HuH-7.5 (cell line): ENCODE measurements around the gene KCNQ5.

ENCODE experiments used
- DNase-seq: peaks from one replicate; pipeline ENCODE4 v3.0.0; 2011; ENCODE audit warnings: low spot score

The KCNQ5 gene

DNA sequence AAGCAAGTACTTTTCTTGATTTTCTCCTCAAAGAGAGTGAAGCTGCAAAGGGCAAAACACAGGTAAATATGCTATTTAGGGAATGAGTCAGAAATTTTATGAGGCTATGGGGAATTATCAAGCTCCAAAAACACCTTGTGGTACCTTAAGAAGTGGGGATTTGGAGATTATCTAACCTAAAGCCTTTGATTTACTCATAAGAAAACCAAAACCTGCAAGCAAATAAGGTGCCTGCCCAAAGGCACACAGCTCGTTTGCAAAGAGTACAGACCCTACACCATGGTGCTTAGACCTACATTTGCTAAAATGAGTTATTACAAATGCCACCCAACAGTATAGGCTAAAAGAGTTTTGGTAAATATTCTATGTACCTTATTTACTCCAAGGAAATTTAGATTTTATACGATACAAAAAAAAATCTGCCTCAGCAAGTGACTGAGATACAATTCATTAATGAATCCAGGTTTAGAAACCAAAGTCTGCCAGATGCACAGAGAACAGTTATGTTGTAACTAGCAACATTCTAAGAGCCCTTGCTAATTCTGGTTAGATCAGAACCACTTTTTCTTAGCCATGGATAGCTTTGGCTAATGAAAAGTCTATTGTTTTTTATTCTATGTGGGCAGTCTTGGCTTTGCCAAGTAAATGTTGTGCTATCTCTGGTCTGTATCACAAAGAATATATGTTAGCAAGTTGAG lies 501.9 kb downstream of the KCNQ5 start:
- no peak for DNase-seq

DNA sequence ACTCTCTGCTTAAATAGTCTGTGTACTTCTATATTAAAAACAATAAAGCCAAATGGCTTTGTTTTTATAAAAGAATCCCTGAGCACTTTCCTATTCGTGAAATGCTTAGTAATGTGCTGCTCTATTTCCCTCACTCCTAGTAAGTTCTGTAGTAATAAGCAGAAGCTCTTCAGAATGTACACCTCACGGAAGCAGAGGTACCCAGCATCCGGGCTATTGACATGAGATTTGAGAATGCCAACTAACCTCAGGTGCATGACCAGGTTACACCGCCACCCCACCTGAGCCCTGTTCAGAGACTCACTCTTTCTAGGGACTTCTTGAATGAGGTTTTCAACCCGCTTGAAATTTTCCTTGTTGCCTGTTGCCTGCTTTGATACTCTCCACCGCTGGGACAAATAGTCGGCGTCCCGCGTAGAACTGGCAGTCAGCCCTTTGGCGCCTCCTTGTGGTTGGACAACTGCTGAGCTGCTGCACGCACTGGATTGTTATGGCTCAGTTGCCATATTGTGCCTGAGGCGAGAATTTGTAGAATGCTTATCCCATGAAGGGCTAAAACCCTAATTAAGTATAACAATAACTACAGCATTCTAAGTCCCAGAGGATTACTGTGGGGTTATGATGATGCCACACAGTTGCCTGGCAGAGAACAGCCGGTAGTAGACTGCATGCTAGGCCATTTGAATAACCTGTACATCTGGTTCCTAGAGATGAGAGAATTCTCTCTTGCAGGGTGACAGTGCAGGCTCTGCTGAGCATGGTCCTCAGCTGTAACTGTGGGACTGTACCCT lies 508.0 kb downstream of the KCNQ5 start:
- peak; percentile 53 for DNase-seq

DNA sequence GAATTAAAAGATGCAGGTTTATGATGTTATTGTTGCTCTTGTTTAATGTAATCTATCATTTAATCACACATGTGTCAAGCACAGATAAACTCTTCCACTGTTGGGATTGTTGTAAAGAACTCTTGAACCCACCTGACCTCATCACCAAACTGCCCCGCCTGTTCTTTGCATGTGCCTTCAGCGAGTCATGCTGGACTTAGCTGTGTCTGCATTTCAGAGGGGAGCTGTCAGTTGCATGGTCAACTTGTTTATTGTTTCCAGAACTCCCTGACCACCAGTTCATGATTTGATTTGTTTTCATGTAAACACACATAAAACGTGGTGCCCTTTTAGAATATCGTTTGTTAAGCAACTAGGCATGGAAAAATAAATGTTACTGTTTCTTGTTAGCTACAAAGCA lies 509.8 kb downstream of the KCNQ5 start:
- DNase-seq: no peak

DNA sequence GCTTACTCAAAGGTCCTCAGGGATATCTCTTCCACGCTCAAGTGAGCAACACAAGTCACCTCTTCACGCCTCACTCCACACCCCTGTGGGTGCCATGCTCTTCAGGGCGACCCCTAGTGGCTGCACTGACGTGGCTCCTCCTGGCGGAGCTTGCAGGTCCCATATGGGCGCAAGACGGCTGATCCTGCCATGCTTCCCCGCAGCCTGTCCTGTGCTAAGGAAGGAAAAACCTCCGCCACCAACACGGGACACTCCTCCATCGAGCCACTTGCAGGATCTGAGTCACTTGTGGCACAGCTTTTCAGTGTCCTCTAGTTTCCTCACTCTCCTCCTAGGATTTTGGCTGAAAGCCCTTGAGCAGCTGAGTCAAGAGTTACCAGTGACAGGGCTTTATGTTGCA lies 512.7 kb downstream of the KCNQ5 start:
- DNase-seq: peak; percentile 34

DNA sequence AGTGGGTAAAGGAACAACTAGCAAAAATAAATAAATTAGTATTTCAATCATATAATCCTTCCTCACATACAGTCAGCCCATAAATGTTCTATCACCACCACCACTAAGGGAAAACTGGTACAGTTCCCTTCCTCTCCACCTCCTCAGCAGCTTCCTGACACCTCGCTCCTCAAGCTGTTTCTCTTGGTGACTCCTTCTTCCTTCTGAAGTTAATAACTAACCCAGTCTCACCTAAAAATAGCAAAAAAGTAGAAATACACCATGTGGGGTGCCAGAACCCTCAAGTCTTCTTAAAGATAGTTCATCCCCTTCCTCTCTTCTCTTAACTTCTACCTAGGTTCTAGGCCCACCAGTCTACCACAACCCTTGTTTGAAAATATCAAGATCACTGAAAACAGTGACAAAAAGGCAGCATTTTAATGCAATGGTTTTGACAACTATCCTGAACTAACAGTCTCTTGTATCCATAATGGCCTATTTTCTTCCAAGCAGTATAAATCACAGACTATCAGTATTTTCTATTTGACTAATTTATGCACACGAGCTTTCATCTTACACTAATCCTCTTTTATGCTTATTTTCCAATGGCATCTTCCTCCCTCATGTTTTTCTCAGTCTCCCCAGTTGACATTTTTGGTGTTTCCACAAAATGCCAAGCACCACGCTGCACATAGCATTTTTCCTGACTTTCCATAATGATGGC lies 518.0 kb downstream of the KCNQ5 start:
- DNase-seq: no peak

DNA sequence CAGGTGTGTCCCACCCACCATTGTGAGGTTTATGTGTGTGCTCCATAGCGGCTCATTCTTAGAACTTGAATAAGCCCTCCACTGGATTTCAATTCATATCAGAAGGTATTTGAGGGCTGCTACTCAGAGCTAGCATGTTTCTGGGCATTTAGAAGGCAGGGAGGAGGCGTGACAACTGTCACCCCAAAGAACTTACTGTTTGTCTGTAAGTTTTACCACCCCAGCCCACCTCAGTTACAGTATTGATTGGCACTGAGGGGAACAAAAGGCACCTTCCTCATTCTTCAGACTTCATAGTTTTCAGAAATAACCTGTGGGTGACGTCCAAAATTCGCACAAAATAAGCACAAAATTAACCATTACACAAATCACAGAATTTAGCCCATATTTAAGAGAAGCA lies 521.7 kb downstream of the KCNQ5 start:
- no peak for DNase-seq

DNA sequence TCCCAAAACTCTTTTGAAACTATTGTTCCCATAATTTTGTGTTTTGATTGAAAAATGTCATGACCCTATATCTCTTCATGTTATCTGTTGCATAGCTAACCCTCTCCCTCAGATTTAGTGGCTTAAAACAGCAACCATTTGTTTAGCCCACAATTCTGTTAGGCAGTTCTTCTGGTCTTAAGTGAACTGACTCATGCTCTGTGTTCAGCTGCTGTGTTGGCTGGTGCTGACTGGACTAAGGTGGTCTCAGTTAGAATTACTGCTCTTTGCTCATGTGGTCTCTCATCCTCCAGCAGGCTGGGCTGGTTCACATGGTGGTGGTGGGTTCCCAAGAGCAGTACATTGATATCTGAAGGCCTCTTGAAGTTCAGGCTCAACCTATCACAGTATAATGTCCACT lies 522.7 kb downstream of the KCNQ5 start:
- no peak for DNase-seq

DNA sequence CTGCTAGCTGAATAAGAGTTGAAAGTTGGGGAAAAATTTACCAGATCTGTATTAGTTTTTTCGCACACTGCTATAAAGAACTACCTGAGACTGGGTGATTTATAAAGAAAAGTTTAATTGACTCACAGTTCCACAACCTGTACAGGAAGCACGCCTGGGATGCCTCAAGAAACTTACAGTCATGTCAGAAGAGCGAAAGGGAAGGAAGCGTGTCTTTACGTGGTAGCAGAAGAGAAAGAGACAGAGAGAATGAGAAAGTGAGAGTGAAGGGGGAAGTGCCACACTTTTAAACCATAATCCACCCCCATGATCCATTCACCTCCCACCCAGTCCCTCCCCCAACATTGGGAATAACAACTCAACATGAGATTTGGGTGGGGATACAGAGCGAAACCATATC lies 523.8 kb downstream of the KCNQ5 start:
- DNase-seq: no peak

DNA sequence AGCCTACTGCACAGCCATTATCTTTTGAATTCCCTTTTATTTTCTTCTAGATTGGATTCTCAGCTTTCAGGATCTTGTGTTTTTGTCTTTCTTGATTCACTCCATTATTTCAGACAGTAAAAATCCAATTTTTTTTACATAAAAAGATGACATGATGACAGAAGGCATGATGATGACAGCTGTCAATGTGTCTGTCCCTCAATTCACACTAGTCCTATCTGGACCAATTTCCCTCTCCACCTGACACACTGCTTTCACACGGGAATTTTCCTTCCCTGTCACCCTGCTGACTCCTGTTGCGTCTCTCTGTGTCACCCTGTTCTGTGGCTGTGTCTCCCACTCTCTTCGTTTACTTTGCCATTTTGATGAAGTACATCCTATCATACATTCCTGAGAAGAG lies 529.9 kb downstream of the KCNQ5 start:
- DNase-seq: no peak

DNA sequence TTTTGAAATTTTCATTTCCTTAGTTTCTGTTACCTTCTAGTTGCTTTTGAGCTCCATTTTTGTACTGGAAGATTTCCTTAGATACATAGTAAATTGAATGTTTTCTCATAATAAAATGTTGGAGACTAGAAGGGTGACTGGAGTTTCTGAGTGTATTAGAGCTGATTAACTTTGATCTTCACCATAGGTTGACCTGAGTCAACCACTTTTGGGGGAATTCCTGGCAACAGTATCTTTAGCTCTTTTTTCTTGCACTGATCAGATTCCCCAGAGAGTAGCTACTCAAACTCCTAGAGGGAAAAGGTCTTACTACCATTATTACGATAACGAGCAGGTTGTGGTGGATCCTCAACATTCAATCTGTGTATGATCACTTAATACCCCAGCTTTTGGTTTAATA lies 530.7 kb downstream of the KCNQ5 start:
- no peak for DNase-seq

DNA sequence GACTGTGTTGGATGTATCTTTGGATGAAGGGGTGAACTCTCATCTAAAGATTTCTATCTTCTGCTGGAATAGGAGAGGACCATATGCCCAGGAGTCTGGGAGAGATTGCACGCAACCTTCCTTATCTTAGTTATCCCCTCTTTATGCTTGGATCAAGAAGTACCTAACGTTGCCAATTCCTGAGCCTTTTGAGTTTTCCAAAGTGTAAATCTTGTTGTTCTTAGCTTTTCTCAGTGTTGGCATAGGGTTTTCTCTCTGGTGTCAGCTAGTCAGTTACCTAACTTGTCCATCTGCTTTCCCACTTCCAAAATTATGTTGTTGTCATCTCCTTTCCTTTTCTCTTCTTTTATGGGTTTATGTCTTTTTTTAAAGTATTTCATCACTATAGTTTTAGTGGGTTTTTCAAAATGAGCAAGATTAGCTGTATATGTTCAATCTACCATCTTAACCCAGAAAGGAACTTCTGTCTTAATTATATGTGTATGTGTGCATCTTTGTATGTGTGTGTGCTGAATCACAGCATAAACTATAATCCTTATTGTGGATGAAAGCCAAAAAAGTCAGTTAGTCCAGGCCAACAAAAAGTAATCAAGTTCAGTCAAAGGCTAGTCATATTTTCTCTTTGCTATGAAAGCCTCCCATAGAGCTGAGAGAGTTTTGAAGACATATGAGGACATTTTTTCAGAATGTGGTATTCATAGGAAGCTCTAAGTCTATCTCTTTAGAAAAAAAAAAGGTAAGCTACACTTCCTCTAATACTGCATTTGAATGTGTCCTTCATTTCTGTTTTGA lies 531.3 kb downstream of the KCNQ5 start:
- no peak for DNase-seq

DNA sequence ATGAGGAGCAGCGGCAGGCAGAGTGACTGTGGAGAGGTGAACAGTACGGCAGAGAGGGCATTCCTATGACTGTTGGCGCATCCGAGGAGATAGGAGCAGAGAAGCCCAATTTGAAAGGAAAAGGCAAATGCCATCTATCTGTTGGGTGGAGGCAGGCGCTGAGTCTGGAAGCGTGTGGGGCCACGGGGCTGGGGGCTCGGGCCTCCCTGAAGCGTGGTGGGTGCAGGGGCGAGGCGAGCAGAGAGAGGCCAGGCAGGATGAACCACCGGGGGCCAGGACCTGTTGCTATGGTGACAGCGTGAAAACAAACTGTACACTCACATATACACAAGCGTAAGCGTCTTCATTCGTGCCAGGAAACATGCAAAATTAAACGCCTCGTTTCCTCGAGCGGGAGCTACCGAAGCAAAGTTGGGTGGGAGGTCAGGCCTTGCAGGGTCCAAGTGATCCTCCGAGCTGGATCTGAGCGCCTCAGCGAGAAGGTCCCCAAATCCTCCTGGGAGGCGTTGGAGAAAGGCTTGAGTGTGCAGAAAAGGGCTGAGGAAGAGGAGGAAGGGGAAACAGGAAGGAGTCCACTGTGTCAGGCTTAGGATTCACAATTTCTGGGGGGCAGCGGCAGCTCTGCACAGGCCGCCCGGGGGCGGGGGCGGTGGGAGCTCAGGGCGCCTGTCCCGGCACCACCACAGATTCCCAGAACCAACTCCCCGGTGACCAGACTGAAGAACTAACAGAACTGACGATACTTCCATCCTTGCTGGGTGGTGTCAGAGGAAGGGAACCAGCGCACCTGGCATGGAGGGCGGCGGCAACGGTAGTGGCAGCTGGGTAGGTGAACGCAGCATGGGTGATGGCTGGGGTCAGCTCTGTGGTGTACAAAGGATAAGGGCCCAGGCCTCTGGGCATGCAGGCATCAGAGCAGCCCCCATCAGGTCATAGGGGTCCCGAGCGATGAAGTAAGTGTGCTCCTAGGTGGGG lies 535.2 kb downstream of the KCNQ5 start:
- no peak for DNase-seq

DNA sequence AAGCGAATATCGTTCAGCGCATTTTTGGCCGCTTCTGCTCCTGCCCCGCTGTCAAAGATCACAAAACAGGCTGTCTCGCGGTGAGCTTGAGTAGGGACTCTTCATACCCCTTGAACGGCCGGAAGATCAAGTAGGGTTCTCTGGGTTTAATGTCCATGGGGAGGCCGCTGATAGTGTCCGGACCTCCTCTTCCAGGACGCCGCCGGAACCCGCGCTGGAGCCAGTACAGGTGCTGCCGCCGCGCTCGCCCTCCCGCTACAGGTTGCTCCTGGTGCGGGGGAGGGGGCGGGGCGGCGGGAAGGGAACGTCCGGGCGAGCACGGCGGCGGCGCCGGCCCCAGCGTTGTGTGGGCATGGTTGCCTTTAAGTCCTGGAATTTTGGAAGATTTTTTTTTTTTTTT lies 536.0 kb downstream of the KCNQ5 start:
- DNase-seq: no peak

DNA sequence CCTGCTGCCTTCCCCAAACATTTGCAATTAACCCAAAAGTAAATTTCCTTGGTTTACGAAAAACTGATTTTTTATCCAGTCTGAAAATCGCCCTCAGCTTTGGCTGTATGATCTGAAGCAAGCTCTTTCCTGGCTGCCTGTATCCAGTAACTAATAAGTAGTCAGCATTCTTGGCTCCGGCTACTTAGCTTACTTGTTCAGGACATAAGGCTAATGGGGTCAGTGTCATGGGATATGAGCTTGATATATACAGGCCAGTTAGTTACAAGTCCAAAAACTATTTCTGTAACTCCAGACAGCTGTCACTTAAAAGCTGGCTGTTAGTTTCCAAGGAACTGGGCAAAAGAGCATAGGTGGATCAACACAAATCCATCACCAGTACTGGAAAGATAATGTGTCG lies 547.2 kb downstream of the KCNQ5 start:
- DNase-seq: no peak

DNA sequence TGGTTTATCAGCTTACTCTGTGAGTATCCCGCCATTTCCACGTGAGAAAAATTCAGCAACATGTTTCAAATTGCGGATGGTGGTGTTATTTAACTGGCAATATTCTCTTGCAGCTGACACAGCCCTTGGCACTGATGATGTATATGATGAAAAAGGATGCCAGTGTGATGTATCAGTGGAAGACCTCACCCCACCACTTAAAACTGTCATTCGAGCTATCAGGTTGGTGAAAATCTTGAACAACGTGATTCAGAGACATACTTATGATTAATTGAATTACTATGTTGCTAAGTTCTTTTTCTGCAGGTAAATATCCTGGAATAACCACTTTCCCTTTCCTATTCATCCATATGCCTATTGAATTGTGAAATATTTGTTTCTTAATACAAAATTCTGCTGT lies 547.8 kb downstream of the KCNQ5 start:
- no peak for DNase-seq

DNA sequence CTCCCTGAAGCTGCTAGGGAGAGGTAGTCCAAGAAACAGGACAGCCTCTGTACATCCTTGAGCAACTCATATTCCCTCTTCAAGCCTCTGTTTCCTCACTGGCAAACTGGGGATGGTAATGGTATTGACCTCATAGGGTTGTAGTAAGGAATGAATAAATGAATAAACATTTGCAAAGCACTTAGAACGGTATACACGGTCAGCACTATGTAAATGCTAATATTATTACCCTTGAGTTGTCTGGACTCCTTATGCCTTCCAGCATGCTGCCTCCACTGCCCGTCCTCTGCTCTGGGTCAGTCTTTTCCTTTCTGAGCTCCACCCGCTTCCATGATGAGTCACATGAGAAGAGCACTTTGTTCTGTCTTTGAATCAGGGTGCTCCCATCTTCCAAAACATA lies 552.8 kb downstream of the KCNQ5 start:
- DNase-seq: no peak

DNA sequence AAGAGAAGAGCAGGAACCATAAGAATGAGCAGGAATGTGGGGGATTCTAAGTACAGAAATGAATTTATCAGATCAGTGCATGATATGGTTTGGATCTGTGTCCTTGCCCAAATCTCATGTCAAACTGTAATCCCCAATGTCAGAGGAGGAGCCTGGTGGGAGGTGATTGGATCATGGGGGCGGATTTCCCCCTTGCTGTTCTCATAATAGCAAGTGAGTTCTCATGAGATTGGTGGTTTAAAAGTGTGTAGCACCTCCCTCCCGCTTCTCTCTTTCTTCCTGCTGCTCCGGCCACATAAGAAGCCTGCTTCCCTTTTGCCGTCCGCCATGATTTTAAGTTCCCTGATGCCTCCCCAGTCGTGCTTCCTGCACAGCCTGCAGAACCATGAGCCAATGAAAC lies 554.2 kb downstream of the KCNQ5 start:
- DNase-seq: no peak

DNA sequence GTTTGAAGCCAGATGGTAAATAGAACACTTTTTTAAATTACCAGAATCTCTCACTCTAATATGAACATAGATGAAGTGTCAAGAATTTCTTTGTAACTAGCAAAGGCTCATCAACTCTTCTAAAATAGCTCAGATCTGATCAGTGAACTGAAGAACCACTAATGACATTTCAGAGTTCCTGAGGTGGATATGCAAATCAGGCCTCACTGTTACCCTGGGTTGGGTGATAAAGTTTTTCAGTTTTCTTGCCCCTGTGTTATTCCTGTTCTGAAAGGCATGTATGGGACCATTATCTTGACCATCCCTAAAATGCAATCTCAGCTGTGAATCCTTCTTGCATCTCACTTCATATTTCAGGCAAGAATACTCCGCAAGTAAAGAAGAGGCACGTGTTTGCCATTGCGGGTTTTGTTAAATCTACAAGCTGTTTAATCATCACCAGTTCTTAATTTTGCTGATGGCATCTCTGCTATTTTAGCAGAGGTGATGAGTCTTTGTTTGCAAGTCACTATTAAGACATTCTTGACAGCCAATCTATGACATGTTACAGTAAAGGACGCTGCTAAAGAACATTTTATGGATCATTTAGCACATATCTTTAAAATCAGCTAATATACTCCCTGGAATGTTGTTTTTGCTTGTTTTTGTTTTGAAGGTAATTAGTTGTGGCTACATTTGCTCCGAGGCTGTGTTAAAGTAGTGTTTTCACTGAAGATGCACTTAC lies 555.5 kb downstream of the KCNQ5 start:
- DNase-seq: no peak

DNA sequence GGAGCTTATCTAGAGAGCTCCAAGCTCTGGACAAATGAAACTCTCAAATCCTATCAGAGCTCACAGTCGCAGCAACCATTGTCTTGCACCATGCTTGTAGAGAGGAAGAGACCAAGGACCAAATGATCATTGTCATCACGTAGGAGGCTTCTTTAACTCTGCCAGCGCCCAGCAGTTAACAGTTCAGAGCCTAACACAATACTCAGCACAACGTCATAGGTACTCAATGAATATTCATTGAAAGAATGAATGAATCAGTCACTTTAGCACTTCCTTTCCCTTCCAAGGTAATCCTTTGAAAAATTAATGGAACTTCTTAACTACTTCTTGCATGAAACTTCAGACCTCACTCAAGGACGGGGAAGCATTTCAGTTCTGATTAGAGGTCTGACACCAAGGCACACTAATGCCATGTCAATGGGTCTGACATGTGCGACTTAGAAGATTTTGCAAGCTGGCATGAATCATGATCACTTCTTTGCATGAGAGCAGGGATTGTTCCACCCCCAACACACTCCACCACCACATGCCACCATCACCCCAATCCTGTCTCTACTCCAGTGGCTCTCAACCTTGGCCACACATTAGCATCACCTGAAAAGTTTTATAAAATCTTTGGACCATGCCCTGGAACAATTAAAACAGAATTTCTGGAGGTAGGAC lies 558.3 kb downstream of the KCNQ5 start:
- no peak for DNase-seq
